ENCODE data around the gene S100A14.

S100A14 gene

DNA sequence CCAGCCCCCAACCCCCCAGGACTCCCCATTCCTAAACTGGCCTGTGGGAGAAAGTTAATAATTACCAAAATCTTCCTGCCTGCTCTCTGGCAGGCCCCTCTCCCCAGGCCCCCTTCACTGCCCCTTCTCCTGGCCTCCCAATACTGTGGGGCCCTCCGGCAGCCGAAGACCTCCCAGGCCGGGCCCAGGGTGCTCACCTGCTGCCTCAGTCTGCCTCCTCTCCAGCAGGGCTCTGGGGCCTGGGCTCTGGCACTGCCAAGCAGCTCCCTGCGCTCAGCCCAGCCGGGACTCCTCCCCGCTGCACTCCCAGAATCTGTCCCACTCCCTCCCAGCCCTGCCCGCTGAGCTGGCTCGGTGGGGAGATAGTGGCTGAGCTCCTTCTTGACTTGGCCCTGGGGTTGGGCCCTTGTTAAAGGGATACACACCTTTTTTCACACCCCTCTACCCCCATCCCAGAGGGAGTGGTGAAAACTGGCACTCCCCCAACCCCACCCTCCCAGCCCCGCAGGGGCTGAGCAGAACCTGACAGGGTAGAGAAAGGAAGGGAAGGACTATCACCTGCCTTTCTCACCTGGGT lies 3.3 kb downstream of the S100A14 start, which contains the start of gene S100A16:
Gene S100A16 (minus strand): TSS at position 383 of the 577 bp plus-strand sequence. CDS start 4,986 bp downstream, outside the sequence.
- Histone ChIP-seq H3K9me3 (ENCODE audit: insufficient read depth, low read depth, low read length) (no peaks in the 10 kb centered on the region), H3K9ac (ENCODE audit: low read depth, low read length) (peak within 1 kb of the TSS; percentile 41; the same call in 1 of the 2 replicates), H3K4me3 (ENCODE audit: low read length) (peak within 1 kb of the TSS; percentile 53; the same call in 1 of the 2 replicates), H3K4me1 (ENCODE audit: insufficient read depth, low read length) (peaks cover 27% of the 10 kb centered on the region), H3K27ac (ENCODE audit: low read length) (no peak within 1 kb of the TSS), H3K36me3 (ENCODE audit: insufficient read depth, low read depth, low read length) (no peaks in the 10 kb centered on the region), H3K27me3 (ENCODE audit: insufficient read depth, low read length) (no peaks in the 10 kb centered on the region)

DNA sequence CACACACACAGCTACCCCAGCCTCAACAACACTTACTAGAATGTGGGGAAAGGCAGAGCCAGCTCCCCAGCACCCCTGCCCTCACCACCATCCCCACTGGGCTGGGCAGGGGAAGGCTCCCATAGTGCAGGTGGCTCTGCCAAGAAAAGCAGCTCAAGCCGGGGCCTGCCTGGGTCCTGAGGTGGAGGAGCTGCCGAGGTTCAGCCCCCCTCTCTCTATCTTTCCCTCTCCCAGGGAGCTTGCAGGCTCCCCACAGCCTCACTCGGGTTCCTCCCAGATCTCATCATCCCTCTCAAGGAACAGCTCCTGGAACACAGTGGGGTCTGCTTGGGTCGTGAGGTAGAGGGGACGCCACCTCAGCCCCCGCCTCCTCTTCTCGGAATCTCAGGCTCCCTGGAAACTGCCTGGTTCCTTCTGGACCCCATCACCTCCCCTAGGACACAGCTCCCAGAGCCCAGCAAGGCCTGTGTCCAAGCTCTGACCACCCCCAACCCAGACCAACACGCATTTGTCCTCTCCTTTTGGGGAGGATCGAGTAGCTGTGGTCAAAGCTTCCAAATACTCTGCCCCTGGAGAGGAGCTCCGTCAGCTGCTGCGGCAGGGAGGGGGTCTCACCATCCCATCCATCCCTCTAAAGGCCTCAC lies 3.9 kb downstream of the S100A14 start:
- H3K9ac ChIP-seq (ENCODE audit: low read depth, low read length), result peak overlapping the region; percentile 41; the same call in 1 of the 2 replicates
- H3K4me1 ChIP-seq (ENCODE audit: insufficient read depth, low read length), result peaks cover 27% of the 10 kb centered on the region
- H3K9me3 ChIP-seq (ENCODE audit: insufficient read depth, low read depth, low read length), result no peaks in the 10 kb centered on the region
- no peaks in the 10 kb centered on the region for H3K27me3 ChIP-seq (ENCODE audit: insufficient read depth, low read length)
- peak overlapping the region; percentile 53; the same call in 1 of the 2 replicates for H3K4me3 ChIP-seq (ENCODE audit: low read length)
- H3K36me3 ChIP-seq (ENCODE audit: insufficient read depth, low read depth, low read length), result no peaks in the 10 kb centered on the region
- no peak overlapping the region for H3K27ac ChIP-seq (ENCODE audit: low read length)

DNA sequence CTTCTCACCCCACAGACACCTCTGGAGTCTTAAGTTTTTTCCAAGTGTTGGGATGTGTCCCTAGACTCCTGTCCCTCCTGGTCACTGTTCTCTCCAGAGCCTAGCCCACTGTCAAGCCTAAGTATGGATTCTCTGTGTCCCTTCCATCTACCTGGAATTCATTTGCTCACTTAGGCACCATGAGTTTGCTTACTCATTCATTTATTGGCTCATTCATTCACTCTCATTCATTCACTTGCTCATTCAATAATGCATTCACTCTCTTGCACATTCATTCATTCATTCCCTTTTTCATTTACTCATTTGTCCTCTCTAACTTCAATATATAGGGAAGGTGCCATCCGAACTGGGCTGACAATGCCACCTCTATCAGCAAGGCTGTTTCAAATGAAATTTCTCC lies 4.8 kb downstream of the S100A14 start:
- Histone ChIP-seq H3K4me1 (ENCODE audit: insufficient read depth, low read length) (peaks cover 27% of the 10 kb centered on the region), H3K27ac (ENCODE audit: low read length) (no peak overlapping the region), H3K9me3 (ENCODE audit: insufficient read depth, low read depth, low read length) (no peaks in the 10 kb centered on the region), H3K27me3 (ENCODE audit: insufficient read depth, low read length) (no peaks in the 10 kb centered on the region), H3K9ac (ENCODE audit: low read depth, low read length) (no peak overlapping the region), H3K36me3 (ENCODE audit: insufficient read depth, low read depth, low read length) (no peaks in the 10 kb centered on the region), H3K4me3 (ENCODE audit: low read length) (no peak overlapping the region)

DNA sequence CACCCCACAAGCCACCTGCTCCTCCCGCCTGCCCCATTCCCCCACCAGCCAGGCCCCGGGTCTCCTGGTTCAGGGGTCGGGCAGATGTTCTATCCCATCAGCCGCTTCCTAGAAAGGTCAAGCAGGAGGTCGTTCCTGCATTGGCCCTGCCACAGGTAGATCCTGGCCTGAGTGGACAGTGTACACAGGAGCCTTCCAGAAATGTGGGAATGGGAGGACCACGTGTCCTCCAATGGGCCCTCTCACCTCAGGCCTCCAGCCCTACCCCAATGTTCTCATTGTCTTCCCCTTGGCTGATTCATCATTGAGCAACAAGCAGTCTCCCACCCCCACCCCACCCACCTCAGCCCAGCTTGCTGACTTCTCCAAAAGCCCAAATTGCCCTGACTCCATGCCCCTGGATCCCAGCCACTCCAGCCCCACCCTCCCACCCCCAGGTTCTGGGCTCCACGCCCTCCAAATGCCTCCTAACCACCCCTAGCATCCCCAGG lies 5.3 kb downstream of the S100A14 start:
- H3K9me3 ChIP-seq (ENCODE audit: insufficient read depth, low read depth, low read length), result no peaks in the 10 kb centered on the region
- no peak overlapping the region for H3K9ac ChIP-seq (ENCODE audit: low read depth, low read length)
- H3K4me1 ChIP-seq (ENCODE audit: insufficient read depth, low read length), result peaks cover 27% of the 10 kb centered on the region
- H3K4me3 ChIP-seq (ENCODE audit: low read length), result no peak overlapping the region
- no peak overlapping the region for H3K27ac ChIP-seq (ENCODE audit: low read length)
- no peaks in the 10 kb centered on the region for H3K27me3 ChIP-seq (ENCODE audit: insufficient read depth, low read length)
- H3K36me3 ChIP-seq (ENCODE audit: insufficient read depth, low read depth, low read length), result no peaks in the 10 kb centered on the region

DNA sequence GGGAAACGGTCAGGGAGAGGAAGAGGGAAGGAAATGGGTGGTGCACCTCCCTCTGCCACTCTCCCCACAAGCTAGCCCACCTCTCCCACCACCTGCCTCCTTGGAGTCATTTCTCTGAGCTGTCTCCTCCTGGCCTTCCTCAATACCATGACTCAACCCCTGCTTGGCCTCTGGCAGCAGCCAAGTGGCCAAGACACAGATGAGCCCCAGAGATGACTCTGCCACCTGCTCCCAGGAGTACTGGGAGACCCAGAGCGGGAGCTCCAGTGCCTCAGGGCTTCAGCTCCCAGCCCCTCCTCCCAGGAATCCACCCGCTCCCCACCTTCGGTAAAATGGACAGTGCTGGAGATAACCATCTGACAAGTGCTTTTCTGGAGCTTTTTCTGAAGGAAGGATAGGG lies 5.8 kb downstream of the S100A14 start:
- no peaks in the 10 kb centered on the region for H3K36me3 ChIP-seq (ENCODE audit: insufficient read depth, low read depth, low read length)
- no peaks in the 10 kb centered on the region for H3K27me3 ChIP-seq (ENCODE audit: insufficient read depth, low read length)
- no peak overlapping the region for H3K4me3 ChIP-seq (ENCODE audit: low read length)
- no peaks in the 10 kb centered on the region for H3K9me3 ChIP-seq (ENCODE audit: insufficient read depth, low read depth, low read length)
- H3K4me1 ChIP-seq (ENCODE audit: insufficient read depth, low read length), result peaks cover 27% of the 10 kb centered on the region
- no peak overlapping the region for H3K9ac ChIP-seq (ENCODE audit: low read depth, low read length)
- H3K27ac ChIP-seq (ENCODE audit: low read length), result no peak overlapping the region

DNA sequence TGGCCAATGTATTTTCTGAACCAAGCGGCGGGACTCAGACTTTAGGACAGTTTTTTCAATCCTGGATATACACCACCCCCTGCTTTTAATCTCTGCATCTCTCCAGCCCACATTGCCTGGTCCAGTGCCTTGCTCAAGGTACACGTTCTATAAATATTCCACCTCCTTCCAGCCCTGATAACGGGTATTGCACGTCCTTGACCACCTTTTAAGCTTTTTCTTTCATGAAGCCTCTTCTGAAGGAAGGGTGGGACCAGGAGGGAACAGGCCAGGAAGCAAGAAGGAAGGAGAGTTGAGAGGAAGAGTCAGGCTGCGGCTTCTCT lies 6.6 kb downstream of the S100A14 start:
- H3K27ac ChIP-seq (ENCODE audit: low read length), result no peak overlapping the region
- H3K27me3 ChIP-seq (ENCODE audit: insufficient read depth, low read length), result no peaks in the 10 kb centered on the region
- H3K4me1 ChIP-seq (ENCODE audit: insufficient read depth, low read length), result peaks cover 27% of the 10 kb centered on the region
- H3K9ac ChIP-seq (ENCODE audit: low read depth, low read length), result 0 out of 2 replicates have a peak overlapping the region, but pooled peaks have one; percentile 10
- H3K36me3 ChIP-seq (ENCODE audit: insufficient read depth, low read depth, low read length), result no peaks in the 10 kb centered on the region
- no peak overlapping the region for H3K4me3 ChIP-seq (ENCODE audit: low read length)
- H3K9me3 ChIP-seq (ENCODE audit: insufficient read depth, low read depth, low read length), result no peaks in the 10 kb centered on the region

DNA sequence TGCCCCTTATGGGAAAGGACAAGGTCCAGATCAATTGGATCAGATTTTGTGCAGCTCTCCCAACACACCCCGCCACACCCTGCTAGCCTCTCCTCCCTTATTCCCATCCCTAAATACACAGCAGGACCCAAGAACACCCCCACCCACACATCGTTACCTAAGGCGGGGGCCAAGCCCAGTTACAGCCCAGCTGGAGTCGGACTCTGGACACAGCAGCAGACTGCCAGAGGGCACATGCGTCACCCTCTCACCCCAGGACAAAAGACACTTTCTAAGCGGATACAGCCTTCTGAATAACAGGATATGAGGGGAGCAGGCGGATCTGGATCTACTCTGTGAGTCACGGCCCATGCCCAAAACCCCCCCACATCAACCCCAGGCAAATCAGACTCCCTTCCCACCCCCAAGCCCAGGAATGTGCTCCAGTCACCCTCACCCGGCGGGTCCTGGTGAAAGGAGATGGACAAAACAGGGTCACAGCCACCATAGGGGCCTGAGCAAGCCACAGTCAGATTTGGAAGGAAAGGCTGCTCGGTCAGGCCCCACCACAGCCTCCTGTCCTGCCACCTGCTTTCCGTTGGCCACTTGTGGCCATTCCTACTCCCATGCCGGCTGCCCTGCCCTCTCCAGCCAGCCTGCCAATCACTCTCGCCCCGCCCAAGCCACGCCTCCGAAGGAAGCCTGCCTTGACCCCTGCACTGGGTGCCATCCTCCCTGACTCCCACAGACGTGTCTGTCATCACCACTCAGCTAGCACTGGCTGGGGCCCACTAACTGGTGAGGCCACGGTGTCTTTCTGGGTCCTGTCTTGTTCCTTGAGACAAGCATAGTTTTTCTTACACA lies 7.2 kb downstream of the S100A14 start:
- H3K9me3 ChIP-seq (ENCODE audit: insufficient read depth, low read depth, low read length), result no peaks in the 10 kb centered on the region
- H3K27me3 ChIP-seq (ENCODE audit: insufficient read depth, low read length), result no peaks in the 10 kb centered on the region
- H3K4me3 ChIP-seq (ENCODE audit: low read length), result peak overlapping the region; percentile 13; the same call in 1 of the 2 replicates
- no peaks in the 10 kb centered on the region for H3K36me3 ChIP-seq (ENCODE audit: insufficient read depth, low read depth, low read length)
- peaks cover 27% of the 10 kb centered on the region for H3K4me1 ChIP-seq (ENCODE audit: insufficient read depth, low read length)
- no peak overlapping the region for H3K27ac ChIP-seq (ENCODE audit: low read length)
- peak overlapping the region; percentile 10; the same call in 1 of the 2 replicates for H3K9ac ChIP-seq (ENCODE audit: low read depth, low read length)

DNA sequence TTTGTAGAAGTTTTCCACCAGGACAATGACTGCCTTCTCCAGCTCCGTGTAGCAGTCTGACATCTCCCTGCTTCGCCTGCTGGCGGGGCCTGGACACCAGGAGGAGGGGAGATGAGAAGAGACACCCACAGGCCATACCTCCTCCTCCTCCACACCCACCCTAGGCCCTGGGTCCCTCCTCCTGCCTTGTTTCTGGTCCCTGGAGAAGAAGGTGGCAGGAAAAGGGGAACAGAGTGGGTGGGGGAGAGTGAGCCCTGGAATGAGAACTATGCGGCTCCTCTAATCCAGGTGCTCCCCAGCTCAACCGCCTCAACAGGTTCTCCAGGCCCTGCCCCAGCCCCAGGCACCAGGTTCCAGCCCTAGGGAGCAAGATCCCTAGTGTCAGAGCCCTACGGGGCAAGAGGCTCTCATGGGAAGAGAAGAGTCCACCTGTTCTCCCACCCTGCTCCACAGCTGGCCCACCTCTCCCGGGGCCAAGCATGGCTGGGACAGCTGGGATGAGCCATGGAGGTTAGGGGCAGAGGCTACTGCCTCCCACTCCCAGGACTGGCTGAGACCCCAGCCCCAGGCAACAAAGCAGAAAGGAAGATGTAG lies 7.9 kb downstream of the S100A14 start:
- H3K27ac ChIP-seq (ENCODE audit: low read length), result no peak overlapping the region
- H3K9me3 ChIP-seq (ENCODE audit: insufficient read depth, low read depth, low read length), result no peaks in the 10 kb centered on the region
- peaks cover 24% of the 10 kb centered on the region for H3K4me1 ChIP-seq (ENCODE audit: insufficient read depth, low read length)
- no peak overlapping the region for H3K4me3 ChIP-seq (ENCODE audit: low read length)
- peak overlapping the region; percentile 10; the same call in 1 of the 2 replicates for H3K9ac ChIP-seq (ENCODE audit: low read depth, low read length)
- no peaks in the 10 kb centered on the region for H3K36me3 ChIP-seq (ENCODE audit: insufficient read depth, low read depth, low read length)
- H3K27me3 ChIP-seq (ENCODE audit: insufficient read depth, low read length), result no peaks in the 10 kb centered on the region

DNA sequence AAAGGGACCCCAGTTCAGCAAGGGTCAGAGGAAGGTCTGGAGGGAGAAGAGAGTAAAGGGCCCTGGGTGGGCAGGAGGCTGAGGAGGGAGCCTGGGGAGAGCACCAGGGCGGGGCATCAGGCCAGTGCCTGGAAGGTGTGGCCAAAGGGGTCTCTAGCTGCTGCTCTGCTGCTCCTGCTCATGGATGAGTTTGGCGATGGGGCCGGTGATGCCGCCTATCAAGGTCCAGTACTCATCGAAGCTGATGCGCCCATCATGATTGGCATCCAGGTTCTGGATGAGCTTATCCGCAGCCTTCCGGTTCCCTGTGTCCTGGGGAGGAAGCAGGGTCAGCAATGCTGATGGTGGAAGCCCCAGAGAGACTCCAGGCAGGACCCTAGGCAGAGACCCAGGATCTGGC lies 8.7 kb downstream of the S100A14 start:
- no peaks in the 10 kb centered on the region for H3K36me3 ChIP-seq (ENCODE audit: insufficient read depth, low read depth, low read length)
- peaks cover 20% of the 10 kb centered on the region for H3K4me1 ChIP-seq (ENCODE audit: insufficient read depth, low read length)
- no peak overlapping the region for H3K9ac ChIP-seq (ENCODE audit: low read depth, low read length)
- H3K4me3 ChIP-seq (ENCODE audit: low read length), result no peak overlapping the region
- no peaks in the 10 kb centered on the region for H3K9me3 ChIP-seq (ENCODE audit: insufficient read depth, low read depth, low read length)
- H3K27me3 ChIP-seq (ENCODE audit: insufficient read depth, low read length), result no peaks in the 10 kb centered on the region
- no peak overlapping the region for H3K27ac ChIP-seq (ENCODE audit: low read length)

DNA sequence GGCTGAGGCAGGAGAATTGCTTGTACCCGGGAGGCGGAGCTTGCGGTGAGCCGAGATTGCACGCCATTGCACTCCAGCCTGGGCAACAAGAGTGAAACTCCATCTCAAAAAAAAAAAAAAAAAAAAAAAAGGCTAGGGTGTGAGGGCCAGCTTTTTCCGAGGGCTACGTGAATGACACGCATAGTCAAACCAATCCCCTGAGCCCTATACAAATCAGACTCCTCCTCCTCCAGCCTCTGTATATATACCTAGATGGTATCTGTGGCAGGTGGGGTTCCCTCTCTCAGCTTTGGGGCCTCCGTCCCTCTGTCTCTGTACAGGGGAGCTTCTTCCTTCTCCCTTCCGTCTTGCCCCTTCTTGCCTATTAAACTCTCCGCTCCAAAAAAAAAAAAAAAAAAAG lies 9.9 kb downstream of the S100A14 start:
- peaks cover 18% of the 10 kb centered on the region for H3K4me1 ChIP-seq (ENCODE audit: insufficient read depth, low read length)
- H3K9me3 ChIP-seq (ENCODE audit: insufficient read depth, low read depth, low read length), result no peaks in the 10 kb centered on the region
- H3K36me3 ChIP-seq (ENCODE audit: insufficient read depth, low read depth, low read length), result no peaks in the 10 kb centered on the region
- H3K9ac ChIP-seq (ENCODE audit: low read depth, low read length), result no peak overlapping the region
- no peaks in the 10 kb centered on the region for H3K27me3 ChIP-seq (ENCODE audit: insufficient read depth, low read length)
- no peak overlapping the region for H3K27ac ChIP-seq (ENCODE audit: low read length)
- H3K4me3 ChIP-seq (ENCODE audit: low read length), result no peak overlapping the region

DNA sequence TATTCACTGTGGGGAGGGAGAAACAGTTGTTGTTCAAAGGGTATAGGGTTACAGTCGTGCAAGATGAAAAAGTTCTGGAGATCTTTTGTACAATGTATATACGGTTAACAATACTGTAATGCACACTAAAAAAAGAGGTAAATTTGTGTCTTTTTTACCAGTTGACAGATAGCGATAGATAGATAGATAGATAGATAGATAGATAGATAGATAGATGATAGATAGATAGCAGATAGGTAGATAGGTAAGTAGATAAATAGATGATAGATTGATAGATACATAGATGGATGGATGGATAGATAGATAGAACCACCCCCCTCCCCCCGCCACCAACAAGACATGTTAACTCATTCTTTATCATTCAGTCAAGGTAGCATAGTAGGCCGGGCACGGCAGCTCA lies 13.4 kb downstream of the S100A14 start:
- no peaks in the 10 kb centered on the region for H3K9me3 ChIP-seq (ENCODE audit: insufficient read depth, low read depth, low read length)

More for the DNA sequence above, 13.4 kb downstream of the S100A14 start:
- Histone ChIP-seq H3K9ac (ENCODE audit: low read depth, low read length) (no peak overlapping the region), H3K27ac (ENCODE audit: low read length) (no peak overlapping the region), H3K27me3 (ENCODE audit: insufficient read depth, low read length) (no peaks in the 10 kb centered on the region), H3K36me3 (ENCODE audit: insufficient read depth, low read depth, low read length) (no peaks in the 10 kb centered on the region), H3K4me3 (ENCODE audit: low read length) (no peak overlapping the region), H3K4me1 (ENCODE audit: insufficient read depth, low read length) (peaks cover 8% of the 10 kb centered on the region; the same call in 1 of the 2 replicates)
